ENCODE data around the gene OLAH.
"Not testable (repeated sequence)": the region's sequence is repeated elsewhere in the genome, so short reads cannot be mapped to it uniquely, and the experiment has no call there.

Gene OLAH

GRCh38 chr10:15043674-15044073, at the start of gene OLAH:
TSS of gene OLAH (plus strand) at chr10:15043943. CDS start at chr10:15047289, 3,346 bp downstream.
- H3K27ac ChIP-seq, result no peak within 1 kb of the TSS
- POLR2A ChIA-PET (ENCODE audit: low non-redundant PET), result no interaction called here
- no peak for DNase-seq (ENCODE audit: low spot score)
- CTCF ChIA-PET, result no interaction called here
- TF ChIP-seq, protein P1, sequence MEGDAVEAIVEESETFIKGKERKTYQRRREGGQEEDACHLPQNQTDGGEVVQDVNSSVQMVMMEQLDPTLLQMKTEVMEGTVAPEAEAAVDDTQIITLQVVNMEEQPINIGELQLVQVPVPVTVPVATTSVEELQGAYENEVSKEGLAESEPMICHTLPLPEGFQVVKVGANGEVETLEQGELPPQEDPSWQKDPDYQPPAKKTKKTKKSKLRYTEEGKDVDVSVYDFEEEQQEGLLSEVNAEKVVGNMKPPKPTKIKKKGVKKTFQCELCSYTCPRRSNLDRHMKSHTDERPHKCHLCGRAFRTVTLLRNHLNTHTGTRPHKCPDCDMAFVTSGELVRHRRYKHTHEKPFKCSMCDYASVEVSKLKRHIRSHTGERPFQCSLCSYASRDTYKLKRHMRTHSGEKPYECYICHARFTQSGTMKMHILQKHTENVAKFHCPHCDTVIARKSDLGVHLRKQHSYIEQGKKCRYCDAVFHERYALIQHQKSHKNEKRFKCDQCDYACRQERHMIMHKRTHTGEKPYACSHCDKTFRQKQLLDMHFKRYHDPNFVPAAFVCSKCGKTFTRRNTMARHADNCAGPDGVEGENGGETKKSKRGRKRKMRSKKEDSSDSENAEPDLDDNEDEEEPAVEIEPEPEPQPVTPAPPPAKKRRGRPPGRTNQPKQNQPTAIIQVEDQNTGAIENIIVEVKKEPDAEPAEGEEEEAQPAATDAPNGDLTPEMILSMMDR (conservative IDR thresholded peaks at IDR 0.05; ENCODE audit: low read depth), result no peak

GRCh38 chr10:14995964-14996565, 47.7 kb upstream of the OLAH start:
- DNase-seq (ENCODE audit: low spot score), result no peak
- H3K27ac ChIP-seq, result no peak overlapping the region
- TF ChIP-seq, protein P1 (conservative IDR thresholded peaks at IDR 0.05; ENCODE audit: low read depth), result no peak
- ChIA-PET CTCF (no interaction called here), POLR2A (ENCODE audit: low non-redundant PET) (no interaction called here)

GRCh38 chr10:15013530-15013929, 30.2 kb upstream of the OLAH start:
- CTCF ChIA-PET, H3K27ac ChIP-seq: not testable (repeated sequence)
- peak; percentile 78 for DNase-seq (ENCODE audit: low spot score)
- POLR2A ChIA-PET (ENCODE audit: low non-redundant PET), result interaction anchor here (0.6 to 1.4 kb wide), 3 partner anchors 54 to 85 kb away, joined by 3 to 6 read pairs (median 5); partner anchors contain the start of gene MEIG1

DNA sequence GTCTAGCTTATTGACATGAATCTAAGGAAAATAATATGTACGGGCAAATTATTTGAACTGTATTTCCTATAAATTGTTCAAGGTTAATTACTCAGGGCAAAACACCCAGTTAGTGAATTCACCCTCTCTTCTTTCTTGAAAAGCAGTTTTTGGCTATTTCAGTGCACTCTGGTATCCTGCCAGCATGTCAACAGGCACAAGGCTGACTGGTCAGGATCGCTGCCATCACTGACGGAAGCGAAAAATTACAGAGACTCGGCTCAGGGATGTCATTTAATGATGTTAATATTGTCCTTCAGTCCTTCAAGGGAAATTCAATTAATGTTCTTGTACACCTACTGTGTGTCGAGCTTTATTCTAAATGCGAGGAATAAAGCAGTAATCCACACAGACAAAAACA, 28.3 kb upstream of the OLAH start:
- CTCF ChIA-PET, result interaction anchor here (0.6 kb wide), 1 partner anchor 63 kb away, joined by 3 read pairs; no protein-coding TSS in a partner anchor
- no peak for DNase-seq (ENCODE audit: low spot score)
- TF ChIP-seq, protein P1 (conservative IDR thresholded peaks at IDR 0.05; ENCODE audit: low read depth), result no peak
- POLR2A ChIA-PET (ENCODE audit: low non-redundant PET), result no interaction called here
- no peak overlapping the region for H3K27ac ChIP-seq

DNA sequence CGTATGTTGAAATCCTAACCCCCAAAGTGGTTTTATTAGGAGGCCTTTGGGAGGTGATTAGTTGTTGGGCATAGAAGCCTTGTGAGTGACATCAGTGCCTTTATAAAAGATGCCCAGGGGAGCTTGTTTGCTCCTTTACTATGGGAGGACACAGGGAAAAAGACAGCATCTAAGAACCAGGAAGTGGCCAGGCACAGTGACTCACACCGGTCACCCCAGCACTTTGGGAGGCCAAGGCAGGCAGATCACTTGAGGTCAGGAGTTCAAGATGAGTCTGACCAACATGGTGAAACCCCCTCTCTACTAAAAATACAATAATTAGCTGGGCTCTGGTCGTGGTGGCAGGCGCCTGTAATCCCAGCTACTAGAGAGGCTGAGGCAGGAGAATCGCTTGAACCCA, 22.8 kb upstream of the OLAH start:
- POLR2A ChIA-PET (ENCODE audit: low non-redundant PET); CTCF ChIA-PET; H3K27ac ChIP-seq; DNase-seq (ENCODE audit: low spot score): not testable (repeated sequence)

DNA sequence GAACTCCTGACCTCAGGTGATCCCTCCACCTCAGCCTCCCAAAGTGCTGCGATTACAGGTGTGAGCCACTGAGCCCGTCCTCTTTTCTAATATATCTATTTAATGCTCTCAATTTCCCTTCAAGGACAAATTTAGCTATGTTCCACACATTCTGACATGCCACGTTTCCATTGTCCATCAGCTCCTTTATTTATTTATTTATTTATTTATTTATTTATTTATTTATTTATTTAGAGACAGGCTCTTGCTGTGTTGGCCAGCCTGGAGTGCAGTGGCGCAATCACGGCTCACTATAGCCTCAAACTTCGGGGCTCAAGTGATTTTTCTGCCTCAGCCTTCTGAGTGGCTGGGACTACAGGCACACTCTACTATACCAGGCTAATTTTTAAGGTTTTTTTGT, 20.7 kb upstream of the OLAH start:
- H3K27ac ChIP-seq; CTCF ChIA-PET; POLR2A ChIA-PET (ENCODE audit: low non-redundant PET); DNase-seq (ENCODE audit: low spot score): not testable (repeated sequence)

DNA sequence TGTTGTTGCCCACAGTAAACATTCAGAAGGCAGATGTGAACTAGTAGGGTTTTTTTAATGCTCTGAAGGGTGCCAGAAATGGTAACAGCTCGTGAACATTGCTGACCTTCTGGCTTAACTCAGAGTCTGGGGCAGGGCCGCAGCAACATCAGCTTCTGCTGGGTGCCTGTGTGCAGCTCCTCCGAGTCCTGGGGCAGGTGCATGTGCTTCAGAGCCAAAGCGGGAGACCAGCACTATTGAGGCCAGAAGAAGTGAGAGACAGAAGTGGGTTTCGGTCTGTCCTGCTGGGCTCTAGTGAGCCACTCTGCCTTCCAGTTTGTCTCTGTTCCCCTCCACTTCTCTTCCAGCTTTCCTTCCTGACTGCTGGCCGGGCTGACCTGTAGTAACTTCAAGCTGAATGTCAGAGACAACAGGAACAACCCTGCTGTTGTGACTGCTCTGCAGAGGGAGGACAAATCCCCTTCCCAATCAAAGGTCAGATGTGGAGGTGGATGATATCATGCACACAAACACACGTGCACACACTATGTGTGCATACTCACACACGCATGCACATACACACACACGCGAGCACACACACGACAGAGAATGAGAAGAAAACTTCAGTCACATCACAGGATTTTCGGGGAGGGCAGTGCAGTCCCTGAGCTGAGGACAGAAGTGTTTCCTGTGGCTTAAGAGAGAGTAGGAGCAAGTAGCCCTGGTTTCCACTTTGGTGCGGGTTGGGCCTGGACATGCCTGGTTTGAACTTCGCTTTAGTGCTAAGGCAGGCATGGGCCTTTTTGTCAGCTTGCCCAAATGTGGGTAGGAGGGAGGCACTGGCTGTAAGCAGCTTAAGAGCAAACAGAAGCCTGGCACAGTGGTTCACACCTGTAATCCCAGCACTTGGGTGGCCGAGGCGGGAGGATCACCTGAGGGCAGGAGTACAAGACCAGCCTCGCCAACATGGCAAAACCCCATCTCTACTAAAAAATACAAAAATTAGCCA, 19.4 kb upstream of the OLAH start:
- POLR2A ChIA-PET (ENCODE audit: low non-redundant PET); H3K27ac ChIP-seq; CTCF ChIA-PET; DNase-seq (ENCODE audit: low spot score): not testable (repeated sequence)

DNA sequence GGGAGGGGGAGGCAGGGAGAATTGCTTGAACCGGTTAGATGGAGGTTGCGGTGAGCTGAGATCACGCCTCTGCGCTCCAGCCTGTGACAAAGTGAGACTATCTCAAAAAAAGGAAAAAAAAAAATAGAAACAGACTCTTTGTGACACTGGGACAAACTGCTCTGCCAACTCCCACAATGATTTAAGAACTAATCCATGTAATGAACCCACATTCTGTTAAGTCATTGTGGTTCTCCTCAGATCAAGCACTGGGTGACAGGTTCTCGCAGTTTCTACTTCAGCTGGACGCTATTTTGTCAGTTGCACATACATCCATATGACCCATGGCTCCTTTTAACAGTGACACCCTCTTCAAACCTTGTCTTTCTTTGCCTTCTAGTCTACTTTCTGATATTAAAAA, 18.7 kb upstream of the OLAH start:
- POLR2A ChIA-PET (ENCODE audit: low non-redundant PET); H3K27ac ChIP-seq; CTCF ChIA-PET; DNase-seq (ENCODE audit: low spot score): not testable (repeated sequence)

DNA sequence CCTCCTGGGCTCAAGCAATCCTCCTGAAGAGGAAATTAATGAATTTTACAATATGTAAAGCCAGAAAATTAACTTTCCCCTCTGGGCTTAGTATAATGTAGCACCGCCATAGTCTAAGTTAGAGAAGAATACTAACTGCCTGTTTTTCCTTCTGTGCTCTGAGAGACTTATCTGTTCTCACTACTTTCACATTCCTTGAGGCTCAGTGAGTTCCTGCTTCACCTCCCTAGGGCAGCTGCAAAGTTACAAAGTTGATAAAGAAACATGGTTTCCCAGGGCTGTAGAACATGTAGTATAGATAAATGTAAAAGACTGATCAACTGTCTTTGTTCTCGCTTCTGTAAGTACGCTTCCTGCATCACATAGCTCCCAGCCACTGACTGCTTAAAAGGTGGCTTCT, 16.0 kb upstream of the OLAH start:
- DNase-seq (ENCODE audit: low spot score), result no peak
- H3K27ac ChIP-seq, result no peak overlapping the region
- ChIA-PET CTCF (no interaction called here), POLR2A (ENCODE audit: low non-redundant PET) (no interaction called here)
- TF ChIP-seq, protein P1 (conservative IDR thresholded peaks at IDR 0.05; ENCODE audit: low read depth), result no peak
